ENCODE measurements around the gene FLRT2. TPM values are rescaled to one million over a fixed set of nuclear protein-coding genes. Genes with fewer than 3 reads are reported as not detected.

Gene FLRT2
- total and polyA plus RNA-seq, 2 experiments from 2014 or later = 5.2 to 5.8 TPM

DNA sequence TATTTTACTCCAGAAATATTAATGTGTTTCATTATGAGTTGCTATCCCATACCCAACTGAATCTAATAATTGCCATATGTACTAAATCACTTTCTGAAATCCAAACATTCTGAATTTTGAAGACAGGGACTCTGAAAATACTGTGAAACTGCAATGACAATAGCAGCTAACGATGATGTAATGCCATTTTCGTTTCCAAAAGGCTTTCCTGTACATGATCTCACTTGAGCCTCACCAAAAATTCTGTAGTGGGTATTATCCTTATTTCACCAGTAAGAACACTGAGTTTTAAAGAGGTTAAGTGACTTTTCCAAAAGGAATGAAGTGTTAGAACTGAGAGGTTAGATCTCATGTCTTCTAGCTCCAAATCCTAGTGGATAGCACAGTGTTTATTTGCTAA lies 133.3 kb downstream of the FLRT2 start:
- H3K27me3 ChIP-seq = no peaks in the 10 kb centered on the region
- DNase-seq (ENCODE audit: low read depth in 1 of 2, low spot score in 1 of 2) = no peak
- no peaks in the 10 kb centered on the region for H3K36me3 ChIP-seq
- H3K27ac ChIP-seq = no peak overlapping the region
- H3K4me1 ChIP-seq (ENCODE audit: low read depth) = no peaks in the 10 kb centered on the region
- TF ChIP-seq, protein P1, sequence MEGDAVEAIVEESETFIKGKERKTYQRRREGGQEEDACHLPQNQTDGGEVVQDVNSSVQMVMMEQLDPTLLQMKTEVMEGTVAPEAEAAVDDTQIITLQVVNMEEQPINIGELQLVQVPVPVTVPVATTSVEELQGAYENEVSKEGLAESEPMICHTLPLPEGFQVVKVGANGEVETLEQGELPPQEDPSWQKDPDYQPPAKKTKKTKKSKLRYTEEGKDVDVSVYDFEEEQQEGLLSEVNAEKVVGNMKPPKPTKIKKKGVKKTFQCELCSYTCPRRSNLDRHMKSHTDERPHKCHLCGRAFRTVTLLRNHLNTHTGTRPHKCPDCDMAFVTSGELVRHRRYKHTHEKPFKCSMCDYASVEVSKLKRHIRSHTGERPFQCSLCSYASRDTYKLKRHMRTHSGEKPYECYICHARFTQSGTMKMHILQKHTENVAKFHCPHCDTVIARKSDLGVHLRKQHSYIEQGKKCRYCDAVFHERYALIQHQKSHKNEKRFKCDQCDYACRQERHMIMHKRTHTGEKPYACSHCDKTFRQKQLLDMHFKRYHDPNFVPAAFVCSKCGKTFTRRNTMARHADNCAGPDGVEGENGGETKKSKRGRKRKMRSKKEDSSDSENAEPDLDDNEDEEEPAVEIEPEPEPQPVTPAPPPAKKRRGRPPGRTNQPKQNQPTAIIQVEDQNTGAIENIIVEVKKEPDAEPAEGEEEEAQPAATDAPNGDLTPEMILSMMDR (IDR thresholded peaks at IDR 0.05; ENCODE audit: low read depth, low read length) = no peak
- H3K4me3 ChIP-seq = no peak overlapping the region
- H3K9me3 ChIP-seq (ENCODE audit: low read depth) = no peaks in the 10 kb centered on the region

DNA sequence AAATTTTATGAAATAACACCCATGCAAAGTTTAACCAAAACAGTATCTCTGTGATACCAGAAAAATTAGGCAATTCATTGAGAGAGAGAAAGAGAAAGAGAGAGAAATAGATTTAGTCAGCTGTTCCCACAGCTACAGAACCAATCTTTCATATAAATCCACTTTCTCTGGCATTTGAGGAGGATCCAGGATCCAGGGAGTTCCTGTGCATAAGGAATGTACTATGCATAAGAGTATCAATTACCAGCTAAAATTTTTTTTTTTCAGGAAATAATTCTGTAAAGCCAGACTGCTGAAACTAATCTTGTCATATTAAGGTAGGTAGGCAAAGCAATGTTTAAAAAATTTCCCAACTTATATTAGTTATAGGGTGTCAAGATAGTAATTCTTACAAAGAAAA lies 133.7 kb downstream of the FLRT2 start:
- DNase-seq (ENCODE audit: low read depth in 1 of 2, low spot score in 1 of 2) = no peak
- Histone ChIP-seq H3K9me3 (ENCODE audit: low read depth) (no peaks in the 10 kb centered on the region), H3K27me3 (no peaks in the 10 kb centered on the region), H3K36me3 (no peaks in the 10 kb centered on the region), H3K27ac (no peak overlapping the region), H3K4me3 (no peak overlapping the region), H3K4me1 (ENCODE audit: low read depth) (no peaks in the 10 kb centered on the region)
- TF ChIP-seq, protein P1 (IDR thresholded peaks at IDR 0.05; ENCODE audit: low read depth, low read length) = no peak

- no peak for DNase-seq (ENCODE audit: low read depth in 1 of 2, low spot score in 1 of 2)
- H3K36me3 ChIP-seq = no peaks in the 10 kb centered on the region
Measured at GRCh38 chr14:85675957-85676356, 146.0 kb downstream of the FLRT2 start.

GRCh38 chr14:85686908-85687307 lies 157.0 kb downstream of the FLRT2 start:
- H3K4me3 ChIP-seq = no peak overlapping the region
- no peaks in the 10 kb centered on the region for H3K9me3 ChIP-seq (ENCODE audit: low read depth)
- H3K27me3 ChIP-seq = no peaks in the 10 kb centered on the region
- no peaks in the 10 kb centered on the region for H3K36me3 ChIP-seq
- TF ChIP-seq, protein P1 (IDR thresholded peaks at IDR 0.05; ENCODE audit: low read depth, low read length) = no peak
- DNase-seq (ENCODE audit: low read depth in 1 of 2, low spot score in 1 of 2) = no peak
- no peaks in the 10 kb centered on the region for H3K4me1 ChIP-seq (ENCODE audit: low read depth)
- no peak overlapping the region for H3K27ac ChIP-seq

More at GRCh38 chr14:85675957-85676356, 146.0 kb downstream of the FLRT2 start:
- H3K9me3 ChIP-seq (ENCODE audit: low read depth) = no peaks in the 10 kb centered on the region
- no peak overlapping the region for H3K4me3 ChIP-seq
- no peaks in the 10 kb centered on the region for H3K4me1 ChIP-seq (ENCODE audit: low read depth)
- no peaks in the 10 kb centered on the region for H3K27me3 ChIP-seq
- TF ChIP-seq, protein P1 (IDR thresholded peaks at IDR 0.05; ENCODE audit: low read depth, low read length) = no peak
- H3K27ac ChIP-seq = no peak overlapping the region

- Histone ChIP-seq H3K36me3 (no peaks in the 10 kb centered on the region), H3K27me3 (no peaks in the 10 kb centered on the region), H3K4me1 (ENCODE audit: low read depth) (no peaks in the 10 kb centered on the region), H3K4me3 (no peak overlapping the region), H3K9me3 (ENCODE audit: low read depth) (no peaks in the 10 kb centered on the region), H3K27ac (no peak overlapping the region)
- DNase-seq (ENCODE audit: low read depth in 1 of 2, low spot score in 1 of 2) = no peak
- TF ChIP-seq, protein P1 (IDR thresholded peaks at IDR 0.05; ENCODE audit: low read depth, low read length) = no peak
Measured at GRCh38 chr14:85687456-85687855, 157.5 kb downstream of the FLRT2 start.

DNA sequence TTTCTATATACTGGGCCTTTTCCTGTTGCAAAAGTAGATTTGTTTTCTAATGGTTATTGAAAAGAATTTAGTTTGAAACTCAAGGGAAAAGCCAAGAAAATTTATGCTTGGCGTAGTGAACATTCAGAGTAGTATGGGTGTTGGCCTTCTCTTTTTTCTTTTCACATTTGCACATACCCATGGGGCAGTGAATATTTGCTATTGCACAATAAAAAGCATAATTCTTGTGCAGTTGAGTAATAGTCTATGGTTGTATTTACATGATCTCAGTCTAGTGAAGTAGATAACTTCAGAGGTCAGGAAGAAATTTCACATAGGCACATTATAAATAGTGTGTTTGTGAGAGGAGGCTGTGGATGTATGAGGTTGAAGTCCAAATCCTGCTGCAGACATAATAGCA lies 158.1 kb downstream of the FLRT2 start:
- H3K36me3 ChIP-seq = no peaks in the 10 kb centered on the region
- no peaks in the 10 kb centered on the region for H3K4me1 ChIP-seq (ENCODE audit: low read depth)
- no peaks in the 10 kb centered on the region for H3K9me3 ChIP-seq (ENCODE audit: low read depth)
- H3K4me3 ChIP-seq = no peak overlapping the region
- peak in 1 of 2 donors; percentile 56 for DNase-seq (ENCODE audit: low read depth in 1 of 2, low spot score in 1 of 2)
- TF ChIP-seq, protein P1 (IDR thresholded peaks at IDR 0.05; ENCODE audit: low read depth, low read length) = no peak
- no peaks in the 10 kb centered on the region for H3K27me3 ChIP-seq
- no peak overlapping the region for H3K27ac ChIP-seq

All from cardiac muscle cell (in vitro differentiated cells and primary cell).